Mucosa of descending colon (tissue), 3 donors: ENCODE measurements around the gene TMEM259. TPM values are rescaled to one million over a fixed set of nuclear protein-coding genes. Genes with fewer than 3 reads are reported as not detected.

ENCODE experiments used
- ATAC-seq: fragments of 200-7000 bp; cut with Tn5 transposase; one replicate; pipeline ENCODE4 v1.9.1; 2020; ENCODE audit warnings: mild to moderate bottlenecking, moderate library complexity
- DNase-seq, 3 donors: peaks; one replicate each; pipeline ENCODE4 v3.0.0-alpha.2; 2020
- H3K36me3 ChIP-seq: fragments of 200-600 bp; one replicate; pipeline ENCODE4 v1.8.0; 2021; ENCODE audit warnings: low read depth, mild to moderate bottlenecking
- H3K4me1 ChIP-seq: fragments of 200-600 bp; one replicate; pipeline ENCODE4 v1.8.0; 2021; ENCODE audit warnings: low read depth, mild to moderate bottlenecking
- H3K4me3 ChIP-seq: fragments of 200-600 bp; one replicate; pipeline ENCODE4 v1.8.0; 2021; ENCODE audit warnings: mild to moderate bottlenecking
- H3K9me3 ChIP-seq: fragments of 200-600 bp; one replicate; pipeline ENCODE4 v1.8.0; 2021; ENCODE audit warnings: mild to moderate bottlenecking
- CTCF ChIP-seq: fragments of 200-600 bp; IDR thresholded peaks from one replicate; pipeline ENCODE4 v1.8.0; 2022; ENCODE audit warnings: antibody characterized with exemption, mild to moderate bottlenecking
- intact Hi-C, 2 donors: fragments of 100-400 bp; cut with DNase I in 1 of 2; cut with micrococcal nuclease in 1 of 2; formaldehyde crosslinking; loops; one replicate each; pipeline versions ENCODE4 v1.11.0 to v1.11.1; 2022; cut with DNase I, micrococcal nuclease
- long read RNA-seq, 2 donors: library from polyadenylated mRNA; unstranded; transcript quantifications; one replicate each; pipeline ENCODE4 v2.0.0, GENCODE V29; 2019 to 2021
- total RNA-seq, 3 donors: library from RNA; stranded (reverse); fragmentation: NEBNext Ultra II Directional in 2 of 3; extraction: Animal tissue kit (Norgen Biotek cat#: 25700) in 2 of 3; gene quantifications; one replicate each; pipeline versions ENCODE4 v1.2.1 to v1.2.4, GENCODE V29; 2021 to 2023
- donor health status: DM: no; HTN: no; CAD: no; lungs with moderate emphysema.
- donor health status: DM: no; HTN: no; CAD: no.
- donor health status: DM: no; HTN: yes; CAD: no.

Gene TMEM259
- 100 to 1,000 TPM; 185 to 199 (median 190) TPM for total RNA-seq
- long read RNA-seq, donor 1, transcript TMEM259-202 (11 exons, 2,748 nt): major isoform, 107 of 391 reads
- long read RNA-seq, donor 1, transcript TMEM259-208 (1 exons, 1,637 nt): minor isoform, 42 of 391 reads
- long read RNA-seq, donor 1, transcript TMEM259-211 (11 exons, 2,753 nt): minor isoform, 8 of 391 reads
- long read RNA-seq, donor 1, partial matches to known transcripts: 37 of 391 reads
- long read RNA-seq, donor 1, other reads (novel, unspliced or antisense): 194 of 391 reads
- long read RNA-seq, donor 2, transcript TMEM259-208 (1 exons, 1,637 nt): major isoform, 10 of 19 reads
- long read RNA-seq, donor 2, partial matches to known transcripts: 7 of 19 reads
- long read RNA-seq, donor 2, other reads (novel, unspliced or antisense): 1 of 19 reads

DNA sequence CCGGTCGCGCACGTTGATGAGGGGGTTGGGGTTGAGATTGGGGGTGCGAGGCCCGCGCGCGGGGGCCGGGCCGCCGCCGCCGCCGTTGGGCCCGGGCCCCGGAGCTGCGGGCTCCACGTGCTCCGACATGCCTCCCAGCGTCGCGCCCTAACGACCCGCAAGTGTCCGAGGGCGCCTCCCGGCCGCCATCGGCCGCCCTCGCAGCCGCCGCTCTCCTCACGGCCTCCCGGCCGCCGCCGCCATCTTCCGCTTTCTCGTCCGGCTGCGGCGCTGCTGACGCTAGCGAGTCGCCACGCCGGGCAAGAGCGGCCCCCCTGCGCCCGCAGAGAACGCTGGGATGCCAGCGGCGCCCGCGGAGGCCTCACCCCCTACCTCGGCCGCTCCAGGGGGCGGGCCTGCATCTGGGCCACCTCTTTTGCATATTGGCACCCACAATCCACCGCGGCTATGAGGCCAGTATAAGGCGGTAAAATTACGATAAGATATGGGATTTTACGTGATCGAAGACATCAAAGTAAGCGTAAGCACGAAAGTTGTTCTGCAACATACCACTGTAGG, at the start of gene TMEM259:
TSS of gene TMEM259 (minus strand) at position 256 of the 558 bp plus-strand sequence. CDS start at position 129, 127 bp downstream.
- peak; percentile 8 for TF ChIP-seq CTCF
- no peaks in the 10 kb centered on the region for H3K36me3 ChIP-seq
- ATAC-seq: peak; percentile 90
- peak within 1 kb of the TSS; percentile 91 for H3K4me3 ChIP-seq
- H3K4me1 ChIP-seq: peaks cover 47% of the 10 kb centered on the region
- H3K9me3 ChIP-seq: no peaks in the 10 kb centered on the region
- DNase-seq: peak; percentile 97 to 98 (median 98)
- intact Hi-C loops: no loop called here

- Histone ChIP-seq H3K4me1 (peaks cover 49% of the 10 kb centered on the region), H3K36me3 (no peaks in the 10 kb centered on the region), H3K9me3 (no peaks in the 10 kb centered on the region), H3K4me3 (no peak overlapping the region)
- intact Hi-C loops: no loop called here
- DNase-seq: no peak
- ATAC-seq: no peak
- TF ChIP-seq CTCF: no peak
Observed at GRCh38 chr19:1070576-1070930, 49.6 kb upstream of the TMEM259 start.

DNA sequence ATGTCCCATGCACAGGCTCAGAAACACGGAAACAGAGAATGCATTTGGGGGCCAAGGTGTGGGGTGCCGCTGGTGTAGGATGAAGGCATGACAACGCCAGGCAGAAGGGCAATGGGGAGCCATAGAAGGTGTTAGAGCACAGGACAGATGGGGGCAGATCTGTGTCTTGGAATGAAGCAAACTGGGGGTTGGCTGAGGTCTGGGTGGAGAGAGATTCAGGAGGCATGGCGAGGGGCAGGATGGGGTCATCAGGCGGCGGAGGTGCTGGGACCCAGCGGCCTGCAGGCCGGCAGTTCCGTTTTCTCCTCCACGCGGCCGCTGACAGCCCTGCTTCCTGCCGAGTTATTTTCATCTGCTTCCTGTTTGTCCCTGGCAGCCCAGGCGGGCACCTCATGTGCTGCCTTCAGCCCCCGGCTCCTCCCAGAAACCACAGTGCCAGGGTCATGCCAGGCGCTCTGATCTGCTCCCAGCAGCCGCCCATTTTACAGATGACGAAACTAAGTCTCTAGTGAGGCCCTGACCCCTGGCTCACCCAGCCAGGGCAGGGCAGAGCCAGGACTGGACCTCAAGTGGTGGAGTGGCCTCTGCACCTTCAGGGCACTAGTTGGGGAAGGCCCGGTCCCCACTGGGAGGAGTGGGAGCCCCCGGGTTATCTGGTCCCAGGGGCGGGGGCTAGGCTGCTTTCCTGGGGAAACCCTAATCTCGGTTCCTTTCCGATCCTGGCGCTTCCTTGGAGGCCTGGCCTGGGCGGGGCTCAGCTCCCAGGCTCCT, 48.3 kb upstream of the TMEM259 start:
- peak; percentile 59 for ATAC-seq
- intact Hi-C loops: no loop called here
- Histone ChIP-seq H3K4me1 (peaks cover 48% of the 10 kb centered on the region), H3K36me3 (no peaks in the 10 kb centered on the region), H3K4me3 (no peak overlapping the region), H3K9me3 (no peaks in the 10 kb centered on the region)
- TF ChIP-seq CTCF: no peak
- peak; percentile 72 to 92 (median 81) for DNase-seq

DNA sequence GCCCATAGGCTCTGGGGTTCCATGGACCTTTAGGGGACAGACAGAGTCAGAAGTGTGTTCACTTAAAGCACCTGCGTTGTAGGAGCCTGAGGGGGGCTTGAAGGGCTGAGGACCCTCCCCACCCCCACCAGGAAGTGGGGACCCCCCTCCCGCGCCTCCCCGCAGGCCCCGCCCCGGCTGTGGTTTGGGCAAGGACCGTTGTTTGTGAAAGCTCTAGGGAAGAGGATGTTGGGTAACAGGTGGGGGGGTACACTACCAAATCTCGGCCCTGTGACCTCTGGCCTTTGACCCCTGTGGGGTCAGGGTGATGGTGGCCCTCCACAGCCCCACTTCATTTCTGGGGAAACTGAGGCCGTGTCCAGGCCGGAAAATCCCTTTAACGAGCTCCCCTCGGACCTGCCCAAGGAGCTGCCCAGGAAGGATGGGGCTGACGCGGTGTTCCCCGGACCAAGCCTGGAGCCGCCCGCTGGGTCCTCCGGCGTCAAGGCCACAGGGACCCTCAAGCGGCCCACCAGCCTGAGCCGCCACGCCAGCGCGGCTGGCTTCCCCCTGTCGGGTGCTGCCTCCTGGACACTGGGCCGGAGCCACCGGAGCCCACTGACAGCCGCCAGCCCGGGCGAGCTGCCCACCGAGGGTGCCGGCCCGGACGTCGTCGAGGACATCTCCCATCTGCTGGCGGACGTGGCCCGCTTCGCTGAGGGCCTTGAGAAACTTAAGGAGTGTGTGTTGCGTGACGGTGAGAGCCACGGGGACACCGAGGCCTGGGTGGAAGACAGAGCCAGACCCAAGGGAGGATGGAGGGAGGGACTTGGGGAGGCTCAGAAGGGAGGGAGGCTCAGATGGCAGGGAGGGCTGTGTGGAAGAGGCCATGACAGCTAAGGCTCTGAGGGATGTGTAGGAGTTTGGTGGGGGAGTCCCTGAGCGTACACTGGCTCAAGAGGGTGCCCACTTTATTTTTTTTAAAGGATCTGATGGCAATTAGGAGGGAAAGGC, 47.4 kb upstream of the TMEM259 start:
- intact Hi-C loops: no loop called here
- ATAC-seq (peak; percentile 10), DNase-seq (peak; percentile 70 to 89 (median 77))
- H3K4me1 ChIP-seq: peaks cover 44% of the 10 kb centered on the region
- no peaks in the 10 kb centered on the region for H3K36me3 ChIP-seq
- H3K9me3 ChIP-seq: no peaks in the 10 kb centered on the region
- TF ChIP-seq CTCF: no peak
- no peak overlapping the region for H3K4me3 ChIP-seq
